Endometrial microvascular endothelial cells (primary cell): ENCODE results near the gene ANTKMT. TPM values are rescaled to one million over a fixed set of nuclear protein-coding genes. Genes with fewer than 3 reads are reported as not detected.

Source experiments
- in situ Hi-C: cut with HindIII; loops from 2 replicates; pipeline ENCODE4 v1.10.0; 2017; ENCODE audit warnings: low sequenced_read_pairs, low pct_unique_long_range_greater_than_20kb; ENCODE audit errors: inconsistent ontology term
- total RNA-seq: library from RNA; depleted of rRNA; stranded (reverse); fragments of >200 nt; gene quantifications from one replicate; pipeline ENCODE4 v1.2.3, GENCODE V29; 2015; ENCODE audit errors: inconsistent ontology term

The ANTKMT gene
- total RNA-seq, 1 donor from 2014 or later: 14.0 TPM

GRCh38 chr16:723695-724094 lies 2.7 kb downstream of the ANTKMT start:
- in situ Hi-C loops: no loop called here

- in situ Hi-C loops: no loop called here
These were observed 3.5 kb downstream of the ANTKMT start for GRCh38 chr16:724188-725040.

- in situ Hi-C loops: no loop called here
These were observed 4.1 kb downstream of the ANTKMT start for GRCh38 chr16:725041-725376.

GRCh38 chr16:725463-726187 lies 4.7 kb downstream of the ANTKMT start:
- in situ Hi-C loops: no loop called here

- in situ Hi-C loops: no loop called here
These were observed 5.2 kb downstream of the ANTKMT start for GRCh38 chr16:726188-726437.

GRCh38 chr16:726438-727290 lies 5.7 kb downstream of the ANTKMT start, which contains the start of the genes CCDC78 and HAGHL:
Gene CCDC78, minus strand, starts transcription at chr16:726443. Its CDS starts 76 bp downstream, at chr16:726367.
Gene HAGHL, plus strand, starts transcription at chr16:727106. Its CDS starts 404 bp downstream, at chr16:727510.
- in situ Hi-C loops: no loop called here

- in situ Hi-C loops: no loop called here
These were observed 6.5 kb downstream of the ANTKMT start for GRCh38 chr16:727291-727977.

- in situ Hi-C loops: no loop called here
These were observed 7.4 kb downstream of the ANTKMT start for GRCh38 chr16:728131-728889.

GRCh38 chr16:728890-729744 lies 8.2 kb downstream of the ANTKMT start:
- in situ Hi-C loops: no loop called here

- in situ Hi-C loops: no loop called here
These were observed 9.1 kb downstream of the ANTKMT start for GRCh38 chr16:729768-730665.

- in situ Hi-C loops: no loop called here
These were observed 9.9 kb downstream of the ANTKMT start for GRCh38 chr16:730666-731509.

GRCh38 chr16:732332-732731 lies 11.4 kb downstream of the ANTKMT start:
- in situ Hi-C loops: no loop called here

GRCh38 chr16:732936-733335 lies 12.0 kb downstream of the ANTKMT start:
- in situ Hi-C loops: no loop called here

- in situ Hi-C loops: no loop called here
These were observed 12.6 kb downstream of the ANTKMT start for GRCh38 chr16:733382-734207.
